NCI-H146 treated with DMSO at 0.1 percent for 48 hours (cell line): Measurements from ENCODE around the gene REEP1.
A peak's percentile ranks its signal among the peaks of the same experiment; 100 is the strongest.
"Not testable (repeated sequence)": the region's sequence is repeated elsewhere in the genome, so short reads cannot be mapped to it uniquely, and the experiment has no call there.

ENCODE experiments used
- DNase-seq: peaks from one replicate; lab custom pipeline; 2025; ENCODE audit not compliant: unreplicated experiment; lab: John Stamatoyannopoulos, UW

The REEP1 gene

DNA sequence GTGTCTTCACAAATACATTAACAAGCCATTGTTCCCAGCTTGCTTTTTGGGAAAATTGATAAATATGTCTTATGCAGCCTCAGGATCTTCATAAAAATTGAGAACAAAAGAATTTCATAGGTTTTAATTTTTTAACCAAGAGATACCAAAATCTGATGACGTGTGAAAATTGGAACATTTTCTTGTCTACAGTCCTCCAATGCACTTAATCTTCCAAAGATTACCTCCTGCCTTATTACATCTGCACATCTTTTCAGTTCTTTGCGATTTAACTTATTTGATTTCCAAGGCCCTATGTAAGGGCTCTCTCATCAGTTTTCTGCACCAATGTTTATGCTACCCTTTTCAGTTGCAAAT lies 135.1 kb downstream of the REEP1 start:
- no peak for DNase-seq

- no peak for DNase-seq
Measured at GRCh38 chr2:86201671-86202335, 135.6 kb downstream of the REEP1 start.

DNA sequence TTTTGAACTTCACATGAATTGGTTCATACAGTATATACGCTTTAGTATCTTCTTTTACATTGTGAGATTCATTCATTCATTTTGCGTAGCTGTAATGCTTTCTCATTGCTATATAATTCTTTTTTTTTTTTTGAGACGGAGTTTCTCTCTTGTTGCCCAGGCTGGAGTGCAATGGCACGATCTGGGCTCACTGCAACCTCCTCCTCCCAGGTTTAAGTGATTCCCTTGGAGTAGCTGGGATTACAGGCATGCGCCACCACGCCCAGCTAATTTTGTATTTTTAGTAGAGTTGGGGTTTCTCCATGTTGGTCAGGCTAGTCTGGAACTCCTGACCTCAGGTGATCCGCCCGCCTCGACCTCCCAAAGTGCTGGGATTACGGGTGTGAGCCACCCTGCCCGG lies 136.9 kb downstream of the REEP1 start:
- DNase-seq: not testable (repeated sequence)

- DNase-seq: no peak
Measured at GRCh38 chr2:86199834-86200177, 137.6 kb downstream of the REEP1 start.

- DNase-seq: peak; percentile 90
Measured at GRCh38 chr2:86195808-86196387, 141.5 kb downstream of the REEP1 start.

GRCh38 chr2:86195055-86195807 lies 142.2 kb downstream of the REEP1 start, which contains the start of gene IMMT:
Gene IMMT (minus strand): TSS chr2:86195462. CDS start chr2:86195382, 80 bp downstream.
- DNase-seq: peak; percentile 94

DNA sequence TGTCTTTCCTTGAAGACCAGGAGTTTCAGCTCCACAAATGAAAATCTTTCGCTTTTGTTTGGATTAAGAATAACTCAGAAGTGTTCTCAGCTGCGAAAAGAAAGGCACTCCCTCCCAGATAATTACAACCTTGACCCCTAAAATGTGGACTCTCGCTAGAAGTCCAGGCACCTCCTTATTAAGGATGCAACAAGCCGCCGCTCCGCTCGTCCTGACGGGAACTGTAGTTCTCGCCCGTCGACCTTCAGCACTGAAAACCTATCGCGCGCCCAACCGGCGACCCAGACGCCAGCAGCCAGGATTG lies 142.7 kb downstream of the REEP1 start:
- DNase-seq: no peak

DNA sequence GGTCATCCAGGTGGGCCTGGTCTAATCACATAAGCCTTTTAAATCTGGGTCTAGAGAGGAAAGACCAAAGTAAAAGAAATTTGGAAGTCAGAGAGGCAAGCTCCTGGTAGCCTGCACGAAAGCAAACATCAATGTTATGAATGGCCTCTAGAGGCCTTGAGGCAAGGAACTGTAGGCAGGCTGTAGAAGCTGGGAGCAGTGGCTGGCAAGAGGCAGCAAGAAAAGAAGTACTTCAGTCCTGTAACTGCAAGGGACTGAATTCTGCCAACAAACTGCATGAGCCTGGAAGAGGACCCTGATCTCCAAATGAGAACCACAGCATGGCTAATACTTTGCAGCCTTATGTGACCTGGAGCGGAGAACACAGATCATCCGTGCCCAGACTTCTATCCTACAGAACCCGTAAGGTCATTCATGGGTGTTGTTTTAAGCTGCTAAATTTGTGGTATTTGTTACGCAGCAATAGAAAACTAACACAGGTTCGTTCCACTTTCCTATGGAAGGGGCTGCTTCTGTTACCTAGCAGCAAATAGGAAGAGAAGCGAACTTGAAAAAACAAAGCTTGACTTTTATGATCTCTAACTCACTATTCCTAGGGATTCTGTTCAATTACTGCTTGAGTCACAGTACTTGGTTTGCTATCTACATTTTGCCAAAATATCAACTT lies 143.4 kb downstream of the REEP1 start:
- DNase-seq: no peak

DNA sequence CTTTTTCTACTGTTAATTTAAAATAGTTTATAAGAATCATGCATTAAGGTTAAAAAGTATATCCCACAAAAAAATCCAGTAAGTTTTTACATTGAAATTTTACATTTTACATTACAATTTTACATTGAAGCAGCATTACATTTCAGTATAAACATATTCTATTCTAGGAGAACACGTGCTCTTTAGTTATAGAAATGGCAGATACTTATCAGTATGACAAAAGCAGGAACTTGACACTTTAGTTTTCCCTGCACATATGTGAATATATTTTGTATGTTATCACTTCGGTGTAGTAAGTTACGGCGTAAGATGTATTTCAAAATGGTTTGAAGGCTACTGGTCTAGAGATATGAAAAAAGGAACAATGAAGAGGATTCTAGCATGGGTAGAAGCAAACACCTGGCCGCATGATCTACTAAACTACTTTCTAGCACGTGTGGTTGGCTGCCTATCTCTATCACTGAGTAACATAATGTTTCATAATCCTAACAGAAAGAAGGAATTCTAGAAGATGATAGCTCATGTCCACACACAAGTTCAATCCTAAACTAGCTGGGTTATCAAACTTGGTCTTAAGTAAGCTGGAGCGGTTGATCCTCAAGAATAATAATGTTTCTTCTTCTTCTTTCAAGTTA lies 147.5 kb downstream of the REEP1 start:
- no peak for DNase-seq

- DNase-seq: no peak
Measured at GRCh38 chr2:86186431-86186830, 151.0 kb downstream of the REEP1 start.

DNA sequence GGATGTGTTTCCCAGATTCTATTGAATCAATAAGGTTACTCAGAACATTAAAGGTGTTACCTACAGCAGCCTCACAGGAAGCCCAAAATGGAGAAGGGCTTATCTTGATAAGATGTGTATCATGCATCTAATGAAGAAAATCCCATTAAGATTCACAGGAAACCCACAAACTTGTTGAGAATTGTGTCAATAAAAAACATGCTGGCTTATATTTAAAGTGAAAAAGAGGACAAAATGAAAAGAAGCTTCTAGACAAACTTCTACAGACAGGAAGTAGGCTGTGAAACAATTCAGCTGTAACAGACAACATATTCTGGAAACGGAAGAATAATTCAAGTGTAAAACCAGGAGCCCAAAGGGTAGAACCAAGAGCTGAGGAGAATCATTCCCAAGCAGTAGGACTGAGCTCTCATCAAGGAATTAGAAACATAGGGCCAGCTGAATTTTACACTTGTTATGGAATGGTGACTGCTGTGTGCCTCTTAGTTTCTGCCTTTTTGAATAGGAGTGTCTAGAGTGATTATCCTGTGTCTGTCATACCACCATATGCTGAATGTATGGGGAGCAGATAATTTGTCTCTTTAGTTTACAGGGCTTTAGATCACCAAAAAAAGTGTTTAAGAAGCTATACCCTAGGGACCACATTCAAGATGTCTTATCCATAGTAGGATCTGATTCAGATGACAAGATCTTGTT lies 151.8 kb downstream of the REEP1 start:
- DNase-seq: no peak

DNA sequence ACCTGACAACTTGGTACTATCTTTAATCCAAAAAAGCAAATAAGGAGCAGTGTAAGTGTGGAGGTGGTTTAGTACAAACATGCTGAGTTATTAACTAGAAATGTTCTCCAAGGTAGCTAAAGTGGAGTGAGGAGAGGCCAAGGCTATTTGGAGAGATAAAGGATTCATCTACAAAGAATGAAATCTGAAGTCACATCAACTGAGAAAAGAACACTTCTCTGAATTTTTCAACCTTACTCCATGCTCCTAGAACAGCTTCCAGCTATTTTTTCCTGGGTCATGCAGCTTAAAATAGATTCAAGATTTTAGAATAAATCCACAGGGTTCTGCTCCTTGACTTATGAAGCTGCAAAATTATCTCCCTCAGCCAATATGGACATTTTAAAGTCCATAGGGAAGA lies 160.8 kb downstream of the REEP1 start:
- DNase-seq: no peak

- DNase-seq: no peak
Measured at GRCh38 chr2:86175828-86176227, 161.6 kb downstream of the REEP1 start.

DNA sequence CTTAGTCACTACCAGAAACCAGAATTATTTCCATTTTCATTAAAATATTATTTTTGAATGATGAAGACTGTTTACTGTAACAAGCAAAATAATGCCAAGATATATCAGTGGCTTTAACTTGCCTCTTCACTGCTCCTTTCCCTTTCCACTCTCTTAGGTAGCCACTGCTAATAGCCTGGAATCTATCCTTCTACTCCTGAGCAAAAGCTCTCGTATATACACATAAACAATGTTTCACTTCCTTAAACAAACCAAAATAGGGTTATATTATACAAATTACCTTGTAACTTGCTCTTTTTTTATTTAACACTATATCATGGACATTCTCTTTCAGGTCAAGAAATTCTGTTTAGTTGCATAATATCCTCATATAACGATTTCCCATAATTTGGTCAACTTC lies 163.0 kb downstream of the REEP1 start:
- DNase-seq: no peak

- DNase-seq: no peak
Measured at GRCh38 chr2:86172610-86173009, 164.8 kb downstream of the REEP1 start.

DNA sequence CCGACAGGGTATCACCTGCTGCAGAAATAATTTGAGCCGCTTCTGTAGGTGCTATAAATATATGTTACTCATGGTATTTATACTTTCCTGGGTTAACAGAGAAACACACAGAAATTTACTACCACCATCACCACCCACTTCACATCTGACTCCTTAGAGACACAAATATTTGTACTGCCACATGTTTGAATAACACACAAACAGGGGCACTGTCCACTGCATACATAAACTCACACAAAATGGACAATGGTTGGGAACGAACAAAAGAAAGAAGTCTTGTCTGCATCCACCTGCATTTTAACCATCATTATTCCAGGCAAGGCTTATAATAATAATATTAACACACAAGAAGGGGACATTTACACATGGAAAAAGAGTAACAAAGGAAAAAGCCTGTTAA lies 166.1 kb downstream of the REEP1 start:
- no peak for DNase-seq

DNA sequence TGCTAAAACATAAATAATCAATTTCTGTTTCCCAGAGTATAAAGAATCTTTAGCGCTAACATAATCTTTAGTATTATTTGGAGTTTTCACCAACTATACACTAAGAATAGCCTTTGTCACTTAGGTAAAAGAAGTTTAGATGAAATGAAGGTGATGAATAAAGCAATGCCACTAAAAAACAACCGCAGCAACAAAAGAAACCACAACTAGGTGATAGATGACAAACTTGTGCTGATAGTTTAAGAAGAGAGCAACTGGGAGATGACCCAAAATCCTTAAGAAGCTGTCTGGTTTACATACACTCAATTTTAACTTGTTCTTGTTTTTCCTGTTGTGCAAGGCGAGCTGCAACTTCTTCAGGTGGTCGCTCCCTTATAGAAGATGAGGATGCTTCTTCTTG lies 167.0 kb downstream of the REEP1 start:
- no peak for DNase-seq
